Cardiac fibroblast (primary cell): ENCODE results near the gene FAAP100.
"Not testable (repeated sequence)": the region's sequence is repeated elsewhere in the genome, so short reads cannot be mapped to it uniquely, and the experiment has no call there.

Experiments
- DNase-seq, 2 donors: peaks; one replicate each; pipeline versions ENCODE4 v3.0.0 to v3.0.0-alpha.2; 2010; ENCODE audit warnings: low read depth in 2 of 2
- H3K4me3 ChIP-seq, 2 donors: replicated peaks in 1 of 2; 1 replicate in 1 of 2; 2 replicates in 1 of 2; pipeline ENCODE4 v1.5.1; 2011; ENCODE audit warnings: low read depth in 2 of 2, low read length in 2 of 2, mild to moderate bottlenecking in 2 of 2, moderate library complexity in 1 of 2
- CTCF ChIP-seq: IDR thresholded peaks from one replicate; pipeline ENCODE4 v1.5.1; 2011; ENCODE audit warnings: low read depth, mild to moderate bottlenecking, low read length, inconsistent platforms

Gene FAAP100

GRCh38 chr17:81590121-81590520 lies 38.0 kb upstream of the FAAP100 start:
- TF ChIP-seq CTCF = no peak
- no peak overlapping the region for H3K4me3 ChIP-seq
- DNase-seq = no peak

GRCh38 chr17:81589612-81590011 lies 37.5 kb upstream of the FAAP100 start:
- no peak for DNase-seq
- H3K4me3 ChIP-seq = no peak overlapping the region
- TF ChIP-seq CTCF = no peak

- DNase-seq = no peak
- TF ChIP-seq CTCF = no peak
- H3K4me3 ChIP-seq = no peak overlapping the region
Observed at GRCh38 chr17:81586096-81586495, 33.9 kb upstream of the FAAP100 start.

- not testable (repeated sequence) for H3K4me3 ChIP-seq, DNase-seq
Observed at GRCh38 chr17:81584771-81585170, 32.6 kb upstream of the FAAP100 start.

- DNase-seq = no peak
- no peak for TF ChIP-seq CTCF
- H3K4me3 ChIP-seq = no peak overlapping the region
Observed at GRCh38 chr17:81583589-81584342, 31.6 kb upstream of the FAAP100 start.

- no peak for TF ChIP-seq CTCF
- no peak for DNase-seq
- no peak overlapping the region for H3K4me3 ChIP-seq
Observed at GRCh38 chr17:81582749-81583148, 30.6 kb upstream of the FAAP100 start.

GRCh38 chr17:81582341-81582740 lies 30.2 kb upstream of the FAAP100 start:
- no peak overlapping the region for H3K4me3 ChIP-seq
- no peak for TF ChIP-seq CTCF
- peak in 1 of 2 donors; percentile 81 for DNase-seq
